HPDE6-E6E7 (cell line): Measurements from ENCODE around the gene NDUFS1.
"Not testable (repeated sequence)": the region's sequence is repeated elsewhere in the genome, so short reads cannot be mapped to it uniquely, and the experiment has no call there.

Experiments
- DNase-seq: peaks from one replicate; pipeline ENCODE4 v3.0.0; 2011; ENCODE audit warnings: missing footprints; ENCODE audit errors: extremely low spot score

The NDUFS1 gene

DNA sequence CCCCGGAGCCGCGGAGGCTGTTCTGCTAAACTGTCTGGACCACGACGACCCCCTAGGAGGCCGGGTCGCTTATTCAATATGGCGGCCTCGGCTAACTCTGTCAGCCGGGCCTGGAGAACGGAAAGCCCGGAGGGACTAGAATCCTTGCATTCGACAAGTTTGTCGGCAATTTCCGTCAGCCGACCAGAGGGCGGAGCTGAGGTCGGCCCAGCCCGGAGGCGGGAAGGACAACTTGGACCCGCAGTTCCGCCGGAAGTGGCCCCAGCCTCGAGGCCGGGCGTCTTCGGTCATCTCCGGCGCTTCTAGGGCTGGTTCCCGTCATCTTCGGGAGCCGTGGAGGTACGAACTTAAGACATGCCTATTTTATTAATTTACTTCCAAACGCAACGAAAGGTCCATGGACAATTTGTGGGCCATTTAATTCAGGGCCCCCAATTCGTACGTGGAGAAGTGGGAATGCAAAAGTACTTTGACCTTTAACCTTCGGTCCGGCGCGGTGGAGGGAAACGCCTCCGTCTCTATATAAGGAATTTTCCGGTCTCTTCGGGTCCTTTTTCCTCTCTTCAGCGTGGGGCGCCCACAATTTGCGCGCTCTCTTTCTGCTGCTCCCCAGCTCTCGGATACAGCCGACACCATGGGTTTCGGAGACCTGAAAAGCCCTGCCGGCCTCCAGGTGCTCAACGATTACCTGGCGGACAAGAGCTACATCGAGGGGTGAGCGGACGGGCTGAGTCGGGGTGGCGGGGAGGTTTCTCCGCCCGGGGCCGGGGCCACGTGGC, at the start of gene NDUFS1, which contains the start of gene EEF1B2:
Gene NDUFS1 (minus strand): TSS at position 99 of the 779 bp plus-strand sequence. CDS start 5,766 bp downstream, outside the sequence.
Gene EEF1B2 (plus strand): TSS at position 550 of the 779 bp plus-strand sequence. CDS start 85 bp downstream, at position 635.
- DNase-seq, result peak; percentile 90

DNA sequence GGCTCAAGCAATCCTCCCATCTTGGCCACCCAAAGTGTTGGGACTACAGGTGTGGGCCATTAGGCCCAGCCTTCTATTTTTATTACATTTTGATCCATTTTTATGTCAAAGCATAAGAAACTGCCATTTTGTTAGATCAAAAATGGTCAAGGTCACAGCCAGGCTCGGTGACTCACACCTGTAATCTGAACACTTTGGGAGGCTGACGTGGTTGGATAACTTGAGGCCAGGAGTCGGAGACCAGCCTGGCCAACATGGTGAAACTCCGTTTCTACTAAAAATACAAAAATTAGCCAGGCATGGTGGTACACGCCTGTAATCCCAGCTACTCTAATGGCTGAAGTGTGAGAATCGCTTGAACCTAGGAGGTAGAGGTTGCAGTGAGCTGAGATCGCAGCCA, 49.7 kb upstream of the NDUFS1 start:
- no peak for DNase-seq

DNA sequence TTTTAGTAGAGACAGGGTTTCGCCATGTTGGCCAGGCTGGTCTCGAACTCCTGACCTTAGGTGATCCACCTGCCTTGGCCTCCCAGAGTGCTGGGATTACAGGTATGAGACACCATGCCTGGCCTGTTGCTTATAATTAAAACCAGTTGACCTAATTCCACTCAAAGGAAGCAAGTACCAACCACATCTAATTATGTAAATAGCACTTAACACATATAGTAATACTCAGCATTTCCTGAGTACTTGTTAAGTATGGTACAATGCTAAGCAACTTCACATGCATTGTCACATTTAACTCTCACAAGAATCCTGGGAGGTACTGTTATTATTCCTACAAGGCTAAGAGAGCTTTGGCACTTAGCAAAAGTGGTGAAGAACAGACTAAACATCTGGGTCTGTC, 48.1 kb upstream of the NDUFS1 start:
- not testable (repeated sequence) for DNase-seq

DNA sequence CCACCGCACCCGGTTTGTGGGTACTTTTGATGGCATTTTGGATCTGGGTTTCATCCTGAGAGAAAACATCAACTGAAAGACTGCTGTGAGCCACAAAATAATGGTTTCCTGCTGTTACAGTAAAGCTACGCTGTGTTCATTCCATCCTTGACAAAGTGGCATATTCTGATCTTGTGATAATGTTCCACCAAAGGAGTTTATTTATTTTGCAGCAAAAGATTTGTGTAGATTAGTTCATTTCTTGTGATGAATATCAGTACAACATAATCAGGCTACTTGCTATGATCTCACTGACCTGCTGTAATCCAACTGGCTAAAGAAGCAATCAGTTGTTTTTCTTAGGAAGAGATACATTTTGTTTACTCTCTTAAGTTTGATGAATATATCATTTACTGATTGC, 45.5 kb upstream of the NDUFS1 start:
- DNase-seq, result no peak

DNA sequence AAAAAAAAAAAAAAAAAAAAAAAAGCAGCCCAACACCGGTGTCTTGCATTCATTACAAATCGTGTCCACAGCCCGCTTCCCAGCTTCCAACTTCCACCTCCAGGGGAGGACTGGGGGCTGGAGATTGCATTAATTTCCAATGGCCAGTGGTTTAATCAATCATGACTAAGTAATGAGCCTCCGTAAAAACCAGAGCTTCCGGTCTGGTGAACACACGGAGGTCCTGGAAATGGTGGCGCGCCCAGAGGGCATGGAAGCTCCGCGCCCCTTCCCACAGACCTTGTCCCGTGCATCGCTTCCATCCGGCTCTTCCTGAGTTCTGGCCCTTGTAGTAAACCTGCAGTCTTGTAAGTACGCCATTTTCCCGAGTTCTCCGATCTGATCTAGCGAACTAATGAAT, 44.1 kb upstream of the NDUFS1 start:
- DNase-seq, result no peak

DNA sequence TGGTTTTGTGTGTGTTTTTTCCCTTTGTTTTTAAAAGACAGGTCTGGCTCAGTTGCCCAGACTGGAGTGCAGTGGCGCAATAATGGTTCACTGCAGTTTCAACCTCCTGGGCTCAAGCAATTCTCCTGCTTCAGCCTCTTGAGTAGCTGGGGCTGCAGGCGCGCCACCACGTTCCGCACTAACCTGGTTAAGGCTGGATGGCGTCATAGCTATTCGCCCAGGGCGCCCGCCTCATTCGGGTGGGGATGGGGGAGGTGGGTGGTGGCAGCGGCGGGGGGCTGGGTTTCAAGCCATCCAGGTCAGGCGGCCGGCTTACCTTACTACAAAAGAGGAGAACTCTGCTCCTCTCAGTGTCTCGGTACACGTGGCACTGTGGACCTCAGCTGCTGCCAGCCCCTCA, 43.2 kb upstream of the NDUFS1 start:
- no peak for DNase-seq

DNA sequence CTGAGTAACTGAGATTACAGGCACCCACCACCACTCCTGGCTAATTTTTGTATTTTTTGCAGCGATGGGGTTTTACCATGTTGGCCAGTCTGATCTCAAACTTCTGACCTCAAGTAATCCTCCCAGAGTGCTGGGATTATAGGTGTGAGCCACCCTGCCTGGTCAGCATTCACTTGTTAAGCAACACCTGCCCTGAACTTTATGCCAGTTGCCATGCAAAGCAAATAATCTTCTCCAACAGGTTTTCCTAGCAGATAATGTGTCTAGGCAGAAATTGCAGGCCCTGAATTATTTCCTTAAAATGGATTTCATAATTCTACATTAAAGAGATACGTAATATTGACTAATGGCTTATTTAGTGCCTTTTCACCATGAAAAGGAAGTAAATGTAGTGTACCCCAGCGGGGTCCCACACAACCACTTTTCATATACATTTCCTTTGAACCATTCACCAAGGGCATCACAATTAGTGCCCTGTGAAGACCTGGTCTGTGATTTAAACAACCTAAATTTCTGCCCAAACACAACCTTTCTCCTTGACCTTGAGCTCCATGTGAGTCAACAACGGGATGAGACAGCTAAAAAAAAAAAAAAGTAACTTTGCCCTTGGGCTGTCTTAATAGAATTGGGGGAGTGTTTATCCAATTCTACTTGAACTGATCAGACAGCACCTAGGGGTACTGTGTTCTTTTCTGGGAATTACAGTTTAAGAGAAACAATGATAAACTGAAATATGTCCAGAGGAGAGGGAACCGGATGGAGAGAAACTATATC, 42.0 kb upstream of the NDUFS1 start:
- no peak for DNase-seq

DNA sequence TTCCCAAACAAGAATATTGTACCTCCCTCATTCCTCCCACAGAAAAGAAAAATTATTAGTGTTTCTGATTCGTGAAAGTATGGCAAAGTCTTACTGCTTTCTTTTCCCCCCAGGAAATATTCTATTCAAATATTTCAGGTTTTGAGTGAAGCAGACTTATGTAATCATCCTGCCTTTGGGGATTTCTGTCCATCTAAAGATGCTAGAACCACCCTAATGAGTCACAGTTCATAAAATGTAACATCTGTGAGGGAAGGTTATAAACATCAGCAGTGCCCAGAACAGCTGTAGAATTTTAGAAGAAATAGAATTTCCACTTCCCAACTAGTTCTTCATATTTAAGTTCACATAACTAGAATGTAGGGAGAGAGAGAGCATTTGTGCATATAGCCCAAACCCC, 39.4 kb upstream of the NDUFS1 start:
- DNase-seq, result no peak

DNA sequence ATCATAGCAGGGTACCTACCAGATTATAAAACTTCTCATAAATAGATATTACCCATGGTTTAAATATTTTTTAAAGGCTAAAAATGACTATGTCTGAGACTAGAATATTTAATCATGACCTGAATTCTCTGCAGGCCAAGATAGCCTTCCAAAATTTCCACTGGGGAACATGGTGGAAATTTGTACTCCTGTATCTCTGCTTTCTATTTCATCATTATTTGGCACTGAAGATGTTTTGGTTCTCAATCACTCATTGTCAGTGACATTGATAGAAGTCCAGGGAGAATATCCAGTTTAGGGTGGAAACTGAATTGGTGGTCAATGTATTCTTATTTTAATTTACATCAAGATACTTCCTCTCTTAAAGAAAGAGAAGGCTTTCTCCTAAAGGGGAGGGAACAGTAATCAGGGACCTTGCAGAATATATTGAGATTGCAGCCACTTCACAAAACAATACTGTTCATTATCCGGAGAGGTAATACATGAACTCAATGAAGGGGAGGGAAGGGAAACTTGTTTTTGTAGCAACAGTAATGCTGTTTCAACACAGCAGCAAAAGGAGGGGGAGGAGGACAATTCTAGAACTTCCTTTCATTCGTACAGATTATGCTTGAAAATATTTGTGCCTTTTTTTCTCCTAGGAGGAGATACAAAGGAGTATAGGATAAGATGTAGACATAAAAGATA, 34.6 kb upstream of the NDUFS1 start:
- no peak for DNase-seq

DNA sequence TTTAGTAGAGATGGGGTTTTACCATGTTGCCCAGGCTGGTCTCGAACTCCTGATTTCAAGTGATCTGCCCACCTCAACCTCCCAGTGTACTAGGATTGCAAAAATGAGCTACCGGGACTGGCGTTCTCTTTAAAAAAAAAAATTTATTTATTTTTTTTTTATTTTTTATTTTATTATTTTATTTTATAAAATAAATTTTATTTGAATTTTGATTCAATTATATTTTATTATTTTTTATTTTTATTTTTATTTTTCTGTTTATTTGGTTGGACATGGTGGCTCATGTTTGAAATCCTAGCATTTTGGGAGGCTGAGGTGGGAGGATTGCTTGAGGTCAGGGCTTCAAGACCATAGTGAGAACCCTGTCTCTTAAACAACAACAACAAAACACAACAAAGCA, 32.9 kb upstream of the NDUFS1 start:
- no peak for DNase-seq

DNA sequence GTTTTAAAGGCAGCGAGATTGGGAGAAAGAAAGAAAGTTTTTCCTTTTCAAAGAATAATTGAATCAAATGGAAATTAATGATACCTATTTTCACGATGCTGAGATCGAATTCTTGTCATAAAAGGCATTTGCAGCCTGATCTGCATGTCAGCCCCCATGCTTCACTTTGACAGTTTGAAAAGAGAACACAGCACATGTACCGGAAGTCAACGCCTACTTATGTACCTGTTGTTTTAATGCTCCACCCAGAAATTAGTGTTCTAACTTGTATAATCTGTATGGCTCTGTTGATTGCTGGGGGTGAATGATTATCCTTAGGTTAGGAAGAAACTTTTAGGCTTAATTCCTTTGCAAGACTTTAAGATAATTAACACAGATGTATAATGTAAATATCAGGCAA, 31.4 kb upstream of the NDUFS1 start:
- DNase-seq, result no peak

DNA sequence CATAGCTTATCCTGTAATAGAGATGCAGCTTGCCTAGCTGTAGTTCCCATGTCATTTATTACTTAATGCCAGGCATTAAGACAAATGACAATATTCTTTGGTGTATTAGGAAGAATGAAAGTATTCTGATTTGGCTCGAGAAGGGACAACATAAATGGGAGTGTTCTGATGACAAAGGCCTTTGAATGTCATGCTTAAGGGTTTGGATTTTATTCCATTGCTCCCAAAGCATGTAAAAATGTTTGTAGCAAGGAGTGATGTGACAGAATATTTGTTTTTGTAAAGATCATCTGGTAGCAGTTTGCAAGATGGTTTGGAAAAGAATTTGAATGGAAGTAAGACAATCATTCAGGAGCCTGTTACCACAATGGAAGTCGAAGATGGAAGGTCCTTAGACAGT, 30.9 kb upstream of the NDUFS1 start:
- no peak for DNase-seq

DNA sequence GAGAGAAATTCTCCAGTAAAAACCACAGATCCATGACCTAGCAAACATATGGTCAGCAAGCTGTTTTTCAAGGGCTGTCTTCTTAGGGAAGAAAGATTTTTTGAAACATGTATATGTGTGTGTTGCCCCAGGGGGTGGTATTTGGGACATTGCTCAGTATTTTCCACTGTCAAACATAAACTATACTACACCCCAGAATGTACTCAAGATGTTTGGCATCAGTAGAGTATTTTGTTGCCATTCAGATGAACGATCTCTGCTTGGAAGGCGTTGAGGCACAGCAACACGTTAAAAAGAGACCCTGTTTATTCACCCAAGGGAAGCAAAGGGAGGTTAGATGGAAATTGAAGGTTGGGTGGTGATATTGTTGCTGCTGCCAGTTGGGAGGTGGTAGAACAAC, 30.4 kb upstream of the NDUFS1 start:
- no peak for DNase-seq

DNA sequence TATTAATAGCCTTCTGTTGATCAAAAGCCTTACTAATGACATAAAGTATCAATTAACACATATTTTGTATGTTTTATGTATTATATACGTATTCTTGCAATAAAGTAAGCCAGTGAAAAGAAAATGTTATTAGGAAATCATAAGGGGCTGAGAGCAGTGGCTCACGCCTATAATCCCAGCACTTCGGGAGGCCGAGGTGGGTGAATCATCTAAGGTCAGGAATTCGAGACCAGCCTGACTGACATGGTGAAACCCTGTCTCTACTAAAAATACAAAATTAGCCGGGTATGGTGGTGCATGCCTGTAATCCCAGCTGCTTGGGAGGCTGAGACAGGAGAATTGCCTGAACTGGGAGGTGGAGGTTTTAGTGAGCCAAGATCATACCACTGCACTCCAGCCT, 22.3 kb upstream of the NDUFS1 start:
- not testable (repeated sequence) for DNase-seq

DNA sequence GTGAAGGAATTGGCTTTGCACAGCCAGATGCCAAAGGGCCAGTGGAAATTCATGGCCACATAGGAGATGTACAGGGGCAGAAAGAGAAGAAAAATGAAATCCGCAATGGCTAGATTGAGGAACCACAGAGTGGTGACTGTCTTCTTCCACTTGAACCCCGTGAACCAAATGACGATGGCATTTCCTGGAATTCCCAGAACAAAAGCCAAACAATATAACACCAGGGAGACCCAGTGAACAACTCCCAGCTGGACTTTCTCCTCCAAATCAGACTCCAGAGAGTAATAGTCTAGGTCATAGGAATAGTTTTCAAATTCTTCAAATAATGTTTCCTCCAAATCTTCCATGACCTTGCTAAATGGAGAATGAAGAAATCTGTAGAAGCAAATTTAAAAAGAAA, 17.7 kb upstream of the NDUFS1 start:
- no peak for DNase-seq

DNA sequence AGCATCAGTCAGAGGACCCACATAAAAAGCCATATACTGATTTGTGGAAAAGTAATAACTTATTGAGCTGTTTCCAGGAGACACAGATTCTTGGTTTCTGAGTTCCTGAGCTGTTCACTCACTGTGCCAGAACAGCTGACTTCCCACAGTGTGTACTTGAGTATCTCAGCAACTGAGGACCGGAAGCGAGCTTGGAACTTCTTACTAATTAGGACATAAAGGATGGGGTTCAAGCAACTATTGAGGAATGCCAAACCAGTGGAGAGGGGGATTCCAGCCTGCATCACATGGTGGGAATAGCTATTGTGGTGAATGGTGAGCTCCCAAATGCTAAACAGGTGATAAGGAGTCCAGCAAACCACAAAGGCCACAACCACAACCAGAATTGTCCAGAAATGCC, 16.9 kb upstream of the NDUFS1 start:
- no peak for DNase-seq

DNA sequence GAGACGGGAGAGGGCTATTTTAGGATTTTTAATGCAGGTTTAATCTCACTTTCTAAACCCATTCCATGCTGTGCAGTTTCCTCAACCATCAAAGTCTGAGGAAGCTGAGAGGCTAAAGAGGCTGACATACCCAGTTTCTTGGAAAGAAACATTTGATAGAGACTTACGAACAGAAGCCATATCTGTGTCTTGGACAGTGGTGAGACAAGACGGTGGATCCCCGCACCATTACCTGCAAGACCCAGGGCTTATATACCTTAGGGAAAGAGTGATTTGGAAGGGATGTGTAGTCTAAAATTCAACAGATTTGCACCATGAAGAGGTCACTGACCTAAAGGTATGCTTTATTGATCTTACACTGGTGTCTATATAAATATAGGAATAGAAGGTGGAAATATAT, 13.9 kb upstream of the NDUFS1 start:
- DNase-seq, result no peak

DNA sequence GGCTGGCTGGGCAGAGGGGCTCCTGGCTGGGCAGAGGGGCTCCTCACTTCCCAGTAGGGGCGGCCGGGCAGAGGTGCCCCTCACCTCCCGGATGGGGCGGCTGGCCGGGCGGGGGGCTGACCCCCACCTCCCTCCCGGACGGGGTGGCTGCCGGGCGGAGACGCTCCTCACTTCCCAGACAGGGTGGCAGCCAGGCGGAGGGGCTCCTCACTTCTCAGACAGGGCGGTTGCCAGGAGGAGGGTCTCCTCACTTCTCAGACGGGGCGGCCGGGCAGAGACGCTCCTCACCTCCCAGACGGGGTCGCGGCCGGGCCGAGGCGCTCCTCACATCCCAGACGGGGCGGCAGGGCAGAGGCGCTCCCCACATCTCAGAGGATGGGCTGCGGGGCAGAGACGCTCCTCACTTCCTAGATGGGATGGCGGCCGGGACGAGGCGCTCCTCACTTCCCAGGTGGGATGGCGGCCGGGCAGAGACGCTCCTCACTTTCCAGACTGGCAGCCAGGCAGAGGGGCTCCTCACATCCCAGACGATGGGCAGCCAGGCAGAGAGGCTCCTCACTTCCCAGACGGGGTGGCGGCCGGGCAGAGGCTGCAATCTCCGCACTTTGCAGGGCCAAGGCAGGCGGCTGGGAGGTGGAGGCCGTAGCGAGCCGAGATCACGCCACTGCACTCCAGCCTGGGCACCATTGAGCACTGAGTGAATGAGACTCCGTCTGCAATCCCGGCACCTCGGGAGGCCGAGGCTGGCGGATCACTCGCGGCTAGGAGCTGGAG, 12.6 kb upstream of the NDUFS1 start:
- not testable (repeated sequence) for DNase-seq

DNA sequence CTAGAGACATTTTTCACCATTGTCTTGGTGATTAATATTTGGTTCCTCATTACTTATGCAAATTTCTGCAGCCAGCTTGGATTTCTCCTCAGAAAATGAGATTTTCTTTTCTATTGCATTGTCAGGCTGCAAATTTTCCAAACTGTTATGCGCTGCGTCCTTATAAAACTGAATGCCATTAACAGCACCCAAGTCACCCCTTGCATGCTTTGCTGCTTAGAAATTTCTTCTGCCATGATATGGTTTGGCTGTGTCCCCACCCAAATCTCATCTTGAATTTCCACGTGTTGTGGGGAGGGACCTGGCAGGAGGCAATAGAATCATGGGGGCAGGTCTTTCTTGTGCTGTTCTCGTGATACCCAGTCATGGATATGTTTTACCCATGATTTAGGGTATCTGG, 9.0 kb upstream of the NDUFS1 start:
- not testable (repeated sequence) for DNase-seq

DNA sequence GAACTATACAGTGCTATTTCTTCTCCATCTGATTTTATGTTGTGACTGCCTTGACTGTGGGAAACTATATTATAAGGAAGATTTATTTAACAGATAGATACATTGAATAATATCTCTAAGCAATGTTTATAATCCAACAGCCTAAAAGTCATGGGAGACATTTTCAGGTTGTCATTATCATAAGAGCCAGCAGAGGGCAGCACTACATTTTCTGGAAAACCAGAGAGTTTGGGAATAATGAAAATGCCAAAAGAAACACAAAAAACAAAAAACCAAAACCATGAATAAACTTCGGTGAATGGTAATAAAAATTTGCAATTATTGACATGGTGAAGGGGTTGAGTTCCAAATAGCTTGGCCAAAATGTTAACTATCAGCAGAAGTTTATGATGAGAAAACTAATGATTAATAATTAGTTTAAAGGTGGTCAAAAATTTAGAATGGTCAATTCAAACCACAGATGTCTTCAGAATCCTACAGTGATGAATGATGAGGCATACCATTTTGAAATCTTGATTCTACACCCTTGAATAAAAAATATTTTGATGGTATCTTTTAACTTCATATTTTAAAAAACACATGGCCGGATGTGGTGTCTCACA, 5.1 kb upstream of the NDUFS1 start:
- no peak for DNase-seq

DNA sequence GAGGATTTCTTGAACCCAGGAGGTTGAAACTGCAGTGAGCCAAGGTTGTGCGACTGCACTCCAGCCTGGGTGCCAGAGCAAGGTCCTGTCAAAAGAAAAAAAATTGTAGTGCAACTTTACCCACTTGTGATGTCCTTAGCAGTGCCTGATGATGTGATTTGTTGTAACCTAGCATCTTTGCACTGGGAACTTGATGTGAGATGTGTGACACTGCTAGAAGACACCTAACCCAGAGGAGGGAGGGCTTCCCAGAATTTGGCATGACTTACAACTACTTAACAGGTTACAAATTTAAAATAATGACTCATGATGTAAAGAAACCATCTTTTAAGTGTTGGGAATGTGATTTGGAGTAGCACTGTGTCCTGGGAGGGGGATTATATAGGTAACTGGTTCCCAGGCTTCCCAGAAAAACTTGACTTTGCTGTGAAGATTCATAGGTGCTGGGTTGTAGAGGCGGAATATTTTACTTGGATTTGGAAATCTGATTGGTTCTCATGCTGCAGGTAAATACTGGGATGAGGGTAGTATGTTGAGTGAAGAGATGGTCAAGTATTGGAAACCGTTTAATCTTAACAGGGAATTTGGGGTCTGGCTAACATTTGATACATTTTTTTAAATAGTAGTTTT, 4.1 kb upstream of the NDUFS1 start:
- DNase-seq, result no peak
